HepG2 (cell line): ENCODE results near the gene DCAF15. TPM values are rescaled to one million over a fixed set of nuclear protein-coding genes. Genes with fewer than 3 reads are reported as not detected.

Experiments
- BCL3 ChIP-seq: sonication (generic); formaldehyde crosslinking; IDR thresholded peaks from 2 replicates; pipeline ENCODE4 v1.5.1; 2020; ENCODE audit warnings: mild to moderate bottlenecking, missing genetic modification reagents, moderate library complexity
- BRD4 ChIP-seq: sonication (generic); formaldehyde crosslinking; IDR thresholded peaks from 2 replicates; pipeline ENCODE4 v1.4.0; 2020; ENCODE audit warnings: missing genetic modification reagents
- CEBPZ ChIP-seq: IDR thresholded peaks from 2 replicates; pipeline ENCODE4 v1.6.1; 2012; ENCODE audit warnings: low read length, improper control_type of control experiment
- E2F5 ChIP-seq: sonication (generic); formaldehyde crosslinking; conservative IDR thresholded peaks from 2 replicates; pipeline ENCODE4 v1.4.0; 2020; ENCODE audit warnings: missing genetic modification reagents
- HCFC1 ChIP-seq: fragments of 150-350 bp; IDR thresholded peaks from 2 replicates; pipeline ENCODE4 v1.6.1; 2014; ENCODE audit warnings: low read depth, low read length
- MAZ ChIP-seq, 2 experiments: sonication (generic) in 1 of 2; formaldehyde crosslinking in 1 of 2; IDR thresholded peaks; 2 replicates each; pipeline versions ENCODE4 v1.5.0 to v1.6.1; 2012 to 2020; ENCODE audit warnings: low read depth in 2 of 2, mild to moderate bottlenecking in 2 of 2, borderline replicate concordance in 1 of 2, improper control_type of control experiment in 1 of 2, low read length in 1 of 2, missing genetic modification reagents in 1 of 2, moderate library complexity in 1 of 2
- MED1 ChIP-seq: sonication (generic); formaldehyde crosslinking; IDR thresholded peaks from 2 replicates; pipeline ENCODE4 v1.4.0; 2020; ENCODE audit warnings: missing genetic modification reagents
- PATZ1 ChIP-seq: sonication (generic); formaldehyde crosslinking; IDR thresholded peaks from 2 replicates; pipeline ENCODE4 v1.4.0; 2020; ENCODE audit warnings: missing genetic modification reagents
- PHF8 ChIP-seq: sonication (generic); formaldehyde crosslinking; IDR thresholded peaks from 2 replicates; pipeline ENCODE4 v1.5.0; 2020; ENCODE audit warnings: missing genetic modification reagents
- PITX1 ChIP-seq: sonication (generic); formaldehyde crosslinking; IDR thresholded peaks from 2 replicates; pipeline ENCODE4 v1.5.1; 2020; ENCODE audit warnings: mild to moderate bottlenecking, missing genetic modification reagents
- POLR2G ChIP-seq: fragments of 200-400 bp; formaldehyde crosslinking; IDR thresholded peaks from 2 replicates; pipeline ENCODE4 v1.6.1; 2018; ENCODE audit warnings: mild to moderate bottlenecking, low read depth, low read length, moderate library complexity
- RBFOX2 ChIP-seq: fragments of 200-400 bp; formaldehyde crosslinking; IDR thresholded peaks from 2 replicates; pipeline ENCODE4 v1.6.1; 2017; ENCODE audit warnings: low read depth, mild to moderate bottlenecking, low read length
- SMAD1 ChIP-seq: sonication (generic); formaldehyde crosslinking; IDR thresholded peaks from 2 replicates; pipeline ENCODE4 v1.4.0; 2020; ENCODE audit warnings: missing genetic modification reagents, low read depth, mild to moderate bottlenecking, borderline replicate concordance
- SOX6 ChIP-seq, 2 experiments: fragments of 450-650 bp in 1 of 2; sonication (generic) in 1 of 2; formaldehyde crosslinking in 1 of 2; IDR thresholded peaks; 2 replicates each; pipeline versions ENCODE4 v1.4.0 to v1.6.1; 2017 to 2020; ENCODE audit warnings: antibody characterized with exemption in 1 of 2, mild to moderate bottlenecking in 1 of 2, missing genetic modification reagents in 1 of 2
- SP1 ChIP-seq, 2 experiments: fragments of 450-650 bp in 1 of 2; sonication (generic) in 1 of 2; formaldehyde crosslinking in 1 of 2; IDR thresholded peaks; 2 replicates each; pipeline versions ENCODE4 v1.4.0 to v1.6.1; 2016 to 2020; ENCODE audit warnings: missing genetic modification reagents in 1 of 2
- YY1 ChIP-seq: IDR thresholded peaks from 2 replicates; pipeline ENCODE4 v1.6.1; 2011; ENCODE audit warnings: low read length, low read depth, moderate library complexity, mild to moderate bottlenecking; ENCODE audit not compliant: insufficient read depth, insufficient replicate concordance
- ZNF160 ChIP-seq: sonication (generic); formaldehyde crosslinking; IDR thresholded peaks from 2 replicates; pipeline ENCODE4 v1.8.0; 2022; ENCODE audit warnings: mild to moderate bottlenecking, inconsistent platforms, missing genetic modification reagents
- ZNF30 ChIP-seq: sonication (generic); formaldehyde crosslinking; IDR thresholded peaks from 2 replicates; pipeline ENCODE4 v1.5.0; 2020; ENCODE audit warnings: mild to moderate bottlenecking, missing genetic modification reagents
- polyA plus RNA-seq, 8 experiments: library from polyadenylated mRNA; depleted of rRNA in 3 of 8; stranded (reverse) in 7 of 8; unstranded in 1 of 8; fragments of >200 nt; fragmentation: Illumina TruSeq in 4 of 8; extraction: Trizol in 4 of 8; gene quantifications; 2 replicates each; pipeline versions ENCODE4 v1.2.1 to v1.2.3, GENCODE V29; 2011 to 2016; ENCODE audit warnings: low read depth in 4 of 8, missing spikeins in 1 of 8, mixed read lengths in 1 of 8; ENCODE audit not compliant: insufficient read depth in 1 of 8
- total RNA-seq, 5 experiments: library from RNA; depleted of rRNA; stranded (reverse); fragments of >200 nt; fragmentation: Illumina TruSeq; extraction: Trizol; gene quantifications; 2 replicates each; pipeline ENCODE4 v1.2.3, GENCODE V29; 2016; ENCODE audit warnings: low read depth in 1 of 5
- TF ChIP-seq, protein P1 (sequence below): IDR thresholded peaks from 2 replicates; pipeline ENCODE4 v1.6.1; 2016; ENCODE audit warnings: missing compliant biosample characterization, missing genetic modification reagents, borderline replicate concordance

The DCAF15 gene
- total and polyA plus RNA-seq, 2 of the 13 experiments (the other 11 are each of a cell fraction or from before 2014, with no cell fraction given) = 13.6 to 14.0 TPM

DNA sequence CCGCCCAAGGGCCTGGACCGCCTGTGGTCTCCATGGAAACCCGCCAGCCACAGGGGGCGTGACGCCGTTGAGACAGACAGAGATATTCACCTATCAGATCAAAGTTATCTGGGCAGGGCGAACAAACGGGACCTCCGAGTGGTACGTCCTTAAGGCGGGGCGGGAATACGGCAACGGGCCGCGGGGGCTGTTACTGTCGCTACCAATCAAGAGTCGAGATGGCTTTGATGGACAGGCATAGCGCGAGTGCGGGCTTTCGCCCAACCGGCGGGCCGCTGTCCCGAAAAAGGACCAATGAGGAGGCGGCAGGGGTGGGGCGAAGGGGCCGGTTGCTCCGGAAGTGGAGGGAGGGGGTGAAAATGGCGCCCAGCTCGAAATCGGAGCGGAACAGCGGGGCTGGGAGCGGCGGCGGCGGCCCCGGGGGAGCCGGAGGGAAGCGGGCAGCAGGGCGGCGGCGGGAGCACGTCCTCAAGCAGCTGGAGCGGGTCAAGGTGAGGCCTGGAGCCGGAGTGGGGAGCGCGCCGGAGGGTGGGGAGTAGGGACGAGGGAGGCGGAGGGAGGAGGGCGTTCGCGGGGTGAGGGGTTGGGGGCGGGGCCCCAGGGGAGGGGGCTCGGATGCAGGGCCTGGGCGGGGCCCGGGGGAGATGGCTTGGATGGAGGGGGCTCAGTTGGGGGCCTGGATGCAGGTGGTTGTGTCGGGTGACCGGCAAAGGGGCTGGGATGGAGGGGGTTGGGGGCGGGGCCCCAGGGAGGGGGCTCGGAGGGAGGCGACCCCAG, at the start of gene DCAF15 (continued):
- TF ChIP-seq, protein P1, sequence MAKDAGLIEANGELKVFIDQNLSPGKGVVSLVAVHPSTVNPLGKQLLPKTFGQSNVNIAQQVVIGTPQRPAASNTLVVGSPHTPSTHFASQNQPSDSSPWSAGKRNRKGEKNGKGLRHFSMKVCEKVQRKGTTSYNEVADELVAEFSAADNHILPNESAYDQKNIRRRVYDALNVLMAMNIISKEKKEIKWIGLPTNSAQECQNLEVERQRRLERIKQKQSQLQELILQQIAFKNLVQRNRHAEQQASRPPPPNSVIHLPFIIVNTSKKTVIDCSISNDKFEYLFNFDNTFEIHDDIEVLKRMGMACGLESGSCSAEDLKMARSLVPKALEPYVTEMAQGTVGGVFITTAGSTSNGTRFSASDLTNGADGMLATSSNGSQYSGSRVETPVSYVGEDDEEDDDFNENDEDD (CRISPR knock-in tag) = peak; percentile 68; the same call in 1 of the 2 replicates
- TF ChIP-seq HCFC1 (no peak), ZNF30 (CRISPR knock-in tag) (no peak), E2F5 (CRISPR knock-in tag) (peak; percentile 64), YY1 (peak; percentile 95), SP1 (IDR thresholded peaks at IDR 0.05) (no peak), SP1 (CRISPR knock-in tag; IDR thresholded peaks at IDR 0.05) (peak; percentile 95), BCL3 (CRISPR knock-in tag) (no peak), PITX1 (CRISPR knock-in tag) (no peak), PHF8 (peak; percentile 89), ZNF160 (0 out of 2 replicates have a peak, but pooled peaks have one; percentile 27), BRD4 (no peak), SMAD1 (no peak), SOX6 (IDR thresholded peaks at IDR 0.05) (no peak), SOX6 (CRISPR knock-in tag; IDR thresholded peaks at IDR 0.05) (0 out of 2 replicates have a peak, but pooled peaks have one; percentile 20), MAZ (IDR thresholded peaks at IDR 0.05; ENCODE audit: borderline replicate concordance, low read depth, low read length) (peak; percentile 69; the same call in 1 of the 2 replicates), MAZ (CRISPR knock-in tag; IDR thresholded peaks at IDR 0.05; ENCODE audit: low read depth) (peak; percentile 84), CEBPZ (peak; percentile 81), MED1 (CRISPR knock-in tag) (0 out of 2 replicates have a peak, but pooled peaks have one; percentile 26), POLR2G (peak; percentile 79), RBFOX2 (peak; percentile 88), PATZ1 (CRISPR knock-in tag) (peak; percentile 68)
